HG03280 (cell line): Measurements from ENCODE around the gene PCBP3.
"Not testable (repeated sequence)": the region's sequence is repeated elsewhere in the genome, so short reads cannot be mapped to it uniquely, and the experiment has no call there.

Experiments
- ATAC-seq: cut with Tn5 transposase; IDR thresholded peaks from one replicate; pipeline ENCODE4 v1.9.1; 2021; ENCODE audit warnings: mild to moderate bottlenecking, moderate library complexity; ENCODE audit not compliant: unreplicated experiment

Gene PCBP3

DNA sequence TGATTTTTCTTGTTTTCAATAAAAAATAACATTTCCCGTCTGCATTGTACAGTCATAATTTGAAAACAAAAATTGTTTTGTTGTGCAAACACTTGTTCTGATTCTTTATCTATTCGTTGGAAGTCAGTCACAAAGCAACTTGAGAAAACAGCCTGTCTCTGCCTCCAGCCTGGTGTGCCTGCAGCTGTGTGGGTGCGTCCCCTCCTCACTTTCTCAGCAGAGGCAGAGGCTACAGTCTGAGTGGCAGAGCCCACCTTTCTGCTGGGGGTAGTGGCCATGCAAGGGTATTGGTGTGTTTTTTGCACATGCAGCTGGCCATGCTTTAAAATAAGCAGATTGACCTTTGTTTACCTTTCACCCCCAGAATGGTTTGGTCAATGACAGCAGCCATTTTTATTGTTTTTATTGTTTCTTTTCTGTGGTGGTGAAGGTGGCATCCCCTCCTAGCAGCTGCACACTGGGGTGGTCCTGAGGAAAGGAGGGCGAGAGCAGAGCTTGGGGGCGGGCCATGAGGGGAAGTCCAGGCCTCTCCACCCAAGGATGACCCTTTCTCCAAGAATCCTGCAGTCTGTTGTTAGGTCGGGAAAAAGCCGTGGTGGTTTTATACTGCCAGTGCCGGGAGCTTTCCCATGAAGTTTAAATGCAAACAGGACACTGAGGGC is 159.6 kb downstream of the PCBP3 start:
- no peak for ATAC-seq

DNA sequence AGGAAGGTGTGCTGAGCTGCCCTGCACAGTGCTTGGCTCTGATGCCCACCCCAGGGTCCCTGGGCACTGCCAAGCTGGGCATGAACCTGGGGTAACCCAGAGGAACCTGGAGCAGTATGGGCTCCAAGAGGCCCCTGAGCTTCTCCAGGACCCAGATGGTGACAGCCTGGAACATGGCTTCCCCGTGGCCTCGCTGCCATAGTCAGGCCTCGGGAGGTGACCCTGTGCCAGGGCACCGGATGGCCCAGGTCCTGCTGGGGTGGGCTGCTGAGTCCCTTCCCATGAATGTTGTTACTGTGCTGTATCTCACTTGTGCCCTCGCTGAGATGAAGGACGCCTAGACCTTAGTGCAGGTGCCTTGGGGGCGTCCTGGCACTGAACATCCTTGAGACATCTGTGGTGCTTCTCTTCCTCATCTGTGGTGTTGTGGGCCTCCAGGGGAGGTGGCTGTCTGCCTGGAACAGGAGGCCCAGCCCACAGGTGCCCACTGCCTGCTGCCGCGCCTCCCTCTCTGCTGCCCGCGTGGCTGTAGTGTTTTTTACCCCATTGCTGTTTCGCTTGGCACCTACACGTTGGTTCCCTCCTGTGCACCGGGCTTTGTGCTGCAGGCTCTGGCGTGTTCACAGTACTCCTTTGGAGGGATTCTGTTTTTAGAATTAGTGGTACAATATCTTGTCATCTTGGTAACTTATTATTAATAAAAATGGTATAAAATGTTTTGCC is 160.3 kb downstream of the PCBP3 start:
- no peak for ATAC-seq

DNA sequence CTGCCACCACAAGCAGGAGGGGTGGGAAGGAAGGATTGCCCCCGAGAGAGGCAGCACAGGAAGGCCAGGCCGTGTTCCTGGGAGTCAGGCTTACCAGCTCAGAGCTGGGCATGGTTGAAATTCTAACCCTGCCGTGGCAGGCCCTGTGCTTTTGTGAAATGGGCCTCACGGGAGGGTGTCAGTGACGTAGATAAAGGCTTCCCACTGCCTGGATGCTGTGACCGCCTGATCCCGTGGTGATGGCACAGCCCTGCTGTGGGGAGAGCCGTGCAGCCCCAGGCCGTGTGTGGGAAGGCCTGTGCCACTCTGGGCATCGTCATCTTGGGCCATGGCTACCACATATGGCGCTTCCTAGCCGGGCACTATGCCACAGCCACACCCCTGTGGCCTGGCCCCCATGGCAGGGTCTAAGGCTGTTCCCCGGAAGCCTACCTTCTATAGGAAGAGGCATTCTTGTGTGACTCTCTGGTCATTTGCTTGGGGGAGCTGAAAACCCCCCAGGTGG is 161.3 kb downstream of the PCBP3 start:
- ATAC-seq: no peak

DNA sequence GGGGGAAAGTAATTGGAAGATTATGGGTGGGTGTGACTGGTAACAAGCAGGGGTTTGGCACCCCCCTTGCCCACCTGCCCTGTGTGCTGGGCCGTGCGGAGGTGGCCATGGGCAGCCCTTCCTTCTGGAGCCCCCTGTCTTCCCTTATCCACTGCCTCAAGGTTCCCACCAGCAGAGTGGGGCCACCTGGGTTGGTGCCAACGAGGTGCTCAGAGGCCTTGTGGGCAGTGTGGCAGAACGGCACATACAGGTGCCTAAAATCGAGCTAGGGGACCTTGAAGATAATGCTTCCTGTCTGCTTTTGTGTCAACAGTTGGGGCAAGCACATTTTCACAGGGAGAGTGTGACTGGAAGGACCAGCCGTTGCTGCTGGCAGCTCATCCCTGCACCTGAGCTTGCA is 161.8 kb downstream of the PCBP3 start:
- no peak for ATAC-seq

DNA sequence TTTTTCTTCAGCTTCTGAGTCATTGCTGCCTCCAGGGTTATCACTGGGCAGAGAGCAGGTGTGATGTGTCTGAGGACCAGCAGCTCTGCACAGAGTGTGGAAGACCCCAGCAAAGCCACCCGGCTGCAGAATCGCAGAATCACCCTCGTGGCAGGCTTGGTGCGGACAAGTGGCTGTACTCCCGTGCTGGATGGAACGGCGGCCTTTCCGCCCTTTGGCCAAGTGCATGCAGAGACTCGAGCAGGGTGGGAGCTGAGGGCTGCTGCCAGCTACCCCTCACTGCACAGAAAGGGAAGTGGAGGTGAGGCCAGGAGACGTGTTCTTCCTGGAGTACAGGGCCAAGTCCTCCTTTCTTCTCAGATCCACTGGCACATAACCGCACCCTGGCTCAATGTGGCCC is 162.5 kb downstream of the PCBP3 start:
- no peak for ATAC-seq

DNA sequence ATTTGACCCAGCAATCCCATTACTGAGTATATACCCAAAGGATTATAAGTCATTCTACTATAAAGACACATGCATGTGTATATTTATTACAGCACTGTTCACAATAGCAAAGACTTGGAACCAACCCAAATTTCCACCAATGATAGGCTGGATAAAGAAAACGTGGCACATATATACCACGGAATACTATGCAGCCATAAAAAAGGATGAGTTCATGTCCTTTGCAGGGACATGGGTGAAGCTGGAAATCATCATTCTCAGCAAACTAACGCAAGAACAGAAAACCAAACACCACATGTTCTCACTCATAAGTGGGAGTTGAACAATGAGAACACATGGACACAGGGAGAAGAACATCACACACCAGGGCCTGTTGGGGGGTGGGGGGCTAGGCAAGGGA is 165.1 kb downstream of the PCBP3 start:
- ATAC-seq: not testable (repeated sequence)

DNA sequence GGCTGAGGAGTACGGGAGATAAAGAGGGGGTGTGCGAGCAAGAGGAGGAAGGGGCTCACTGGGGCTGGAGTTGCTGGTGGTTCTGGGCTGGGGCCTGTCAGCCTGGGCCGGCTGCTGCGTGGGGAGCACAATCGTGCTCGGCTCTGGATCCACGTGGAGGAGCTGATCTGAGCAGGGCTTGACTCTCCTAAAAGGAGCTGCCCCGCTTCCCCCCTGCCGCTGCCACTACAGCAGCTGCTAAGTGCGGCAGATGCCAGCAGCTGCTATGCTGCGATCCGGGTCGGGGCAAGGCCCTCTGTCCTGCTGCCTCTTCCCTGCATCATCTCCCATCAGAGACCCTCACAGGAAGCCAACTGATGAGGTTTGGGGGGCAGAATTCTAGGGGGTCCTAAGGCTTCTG is 165.9 kb downstream of the PCBP3 start:
- no peak for ATAC-seq

DNA sequence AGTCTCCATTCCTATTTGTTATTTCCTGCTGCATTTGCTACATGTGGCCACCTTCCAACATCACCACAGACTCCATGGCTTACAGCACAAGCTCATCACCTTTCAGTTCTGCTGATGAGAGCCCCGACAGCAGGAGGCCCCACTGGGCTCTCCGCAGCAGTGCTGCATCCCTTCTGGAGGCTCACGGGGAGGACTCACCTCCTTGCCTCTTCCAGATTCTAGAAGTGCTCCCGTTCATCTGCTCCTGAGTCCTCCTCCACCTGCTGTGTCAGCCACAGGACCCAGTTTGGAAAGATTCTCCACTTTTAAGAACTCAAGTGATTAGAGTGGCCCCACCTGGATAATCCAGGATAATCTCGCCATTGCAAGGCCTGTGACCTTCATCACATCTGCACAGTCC is 167.6 kb downstream of the PCBP3 start:
- no peak for ATAC-seq

- ATAC-seq: not testable (repeated sequence)
Observed at GRCh38 chr21:45814210-45814940, 170.8 kb downstream of the PCBP3 start.

DNA sequence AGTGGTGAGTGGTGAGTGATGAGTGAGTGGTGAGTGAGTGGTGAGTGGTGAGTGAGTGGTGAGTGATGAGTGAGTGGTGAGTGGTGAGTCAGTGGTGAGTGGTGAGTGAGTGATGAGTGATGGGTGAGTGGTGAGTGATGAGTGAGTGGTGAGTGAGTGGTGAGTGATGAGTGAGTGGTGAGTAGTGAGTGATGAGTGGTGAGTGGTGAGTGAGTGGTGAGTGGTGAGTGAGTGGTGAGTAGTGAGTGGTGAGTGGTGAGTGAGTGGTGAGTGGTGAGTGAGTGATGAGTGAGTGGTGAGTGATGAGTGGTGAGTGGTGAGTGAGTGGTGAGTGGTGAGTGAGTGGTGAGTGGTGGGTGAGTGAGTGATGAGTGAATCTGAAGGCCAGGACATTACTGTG is 172.3 kb downstream of the PCBP3 start:
- not testable (repeated sequence) for ATAC-seq

DNA sequence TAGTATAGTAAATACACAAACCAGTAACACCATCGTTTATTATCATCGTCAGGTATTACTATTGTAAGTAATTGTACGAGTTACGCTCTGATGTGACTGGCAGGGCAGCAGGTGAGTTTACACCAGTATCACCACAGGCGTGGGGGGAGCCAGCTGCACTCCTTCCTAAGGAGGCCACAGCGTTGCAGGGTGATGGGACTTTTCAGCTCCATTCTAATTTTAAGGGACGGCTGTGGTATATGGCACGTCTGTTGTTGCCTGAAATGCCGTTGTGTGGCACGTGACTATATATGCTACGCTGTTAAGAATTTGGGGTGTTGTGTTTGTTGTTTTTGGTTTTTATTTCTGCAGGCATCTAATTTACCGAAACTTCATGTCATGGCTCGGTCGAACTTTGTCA is 173.3 kb downstream of the PCBP3 start:
- ATAC-seq: no peak

- no peak for ATAC-seq
Observed at GRCh38 chr21:45817345-45817744, 173.8 kb downstream of the PCBP3 start.

- ATAC-seq: no peak
Observed at GRCh38 chr21:45818276-45818903, 174.9 kb downstream of the PCBP3 start.

- ATAC-seq: no peak
Observed at GRCh38 chr21:45818904-45819285, 175.4 kb downstream of the PCBP3 start.

DNA sequence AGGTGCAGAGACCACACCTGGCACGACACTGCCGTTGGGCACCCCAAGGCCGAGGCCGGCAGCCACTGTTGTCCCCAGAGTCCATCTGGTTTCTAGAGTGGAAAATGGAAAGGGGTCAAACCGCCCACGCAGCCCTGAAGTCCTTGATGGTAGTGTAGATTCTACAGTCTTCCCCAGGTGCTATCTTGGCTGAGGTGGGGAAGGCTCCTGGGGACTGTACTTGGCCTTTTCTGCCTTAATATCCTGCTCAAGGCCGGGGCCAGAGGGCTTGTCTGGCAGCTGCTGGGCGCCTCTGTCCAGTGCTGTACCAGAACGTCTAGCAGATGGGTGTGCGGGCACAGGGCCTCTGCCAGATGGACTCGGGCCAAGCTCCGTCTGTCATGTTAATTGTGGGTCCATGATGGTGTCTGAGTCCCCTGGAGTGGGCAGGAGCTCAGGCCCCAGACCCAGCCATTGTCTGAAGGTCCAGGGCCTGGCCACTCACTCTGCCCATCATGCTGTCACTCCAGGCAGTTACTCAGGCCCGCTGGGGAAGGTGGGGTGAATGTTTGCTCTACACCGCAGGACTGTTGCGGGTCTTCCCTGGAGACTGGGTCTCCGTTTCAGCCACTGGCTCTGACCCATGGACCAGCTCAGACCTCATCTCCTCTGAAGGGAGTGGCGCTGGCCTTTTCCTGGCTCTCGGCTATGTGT is 176.1 kb downstream of the PCBP3 start:
- ATAC-seq: no peak

- ATAC-seq: no peak
Observed at GRCh38 chr21:45820171-45821091, 176.9 kb downstream of the PCBP3 start.

DNA sequence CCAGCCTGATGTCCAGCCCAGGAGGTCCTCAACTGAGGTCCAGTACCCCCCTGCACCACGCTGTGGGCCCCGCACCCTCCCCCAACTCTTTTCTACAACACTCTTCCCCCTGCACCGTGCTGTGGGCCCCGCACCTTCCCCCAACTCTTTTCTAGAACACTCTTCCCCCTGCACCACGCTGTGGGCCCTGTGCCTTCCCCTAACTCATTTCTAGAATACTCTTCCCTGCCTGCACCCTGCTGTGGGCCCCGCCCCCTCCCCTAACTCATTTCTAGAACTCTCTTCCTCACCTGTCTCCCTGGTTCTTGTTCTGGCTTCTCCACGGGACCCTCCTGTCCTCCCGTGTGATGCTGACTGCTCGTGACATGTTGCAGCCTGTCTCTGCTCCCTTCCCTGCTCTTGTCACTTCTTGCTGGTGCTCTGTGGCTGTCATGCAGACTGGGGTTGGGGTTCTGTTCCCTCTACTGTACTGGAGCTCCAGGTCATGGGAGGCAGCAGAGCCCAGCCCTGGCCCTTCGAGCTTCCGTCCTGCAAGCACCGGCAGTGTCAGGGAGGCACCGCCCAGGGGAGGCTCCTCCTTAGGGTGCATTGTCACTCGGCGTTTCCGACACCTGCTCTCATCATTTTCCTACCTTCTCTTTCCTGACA is 177.9 kb downstream of the PCBP3 start:
- ATAC-seq: no peak

GRCh38 chr21:45821998-45822397 is 178.5 kb downstream of the PCBP3 start:
- no peak for ATAC-seq

- ATAC-seq: no peak
Observed at GRCh38 chr21:45822429-45823099, 179.0 kb downstream of the PCBP3 start.
